GM19455 (cell line): ENCODE measurements around the gene NOTCH1.

Experiments used
- ATAC-seq: cut with Tn5 transposase; IDR thresholded peaks from one replicate; pipeline ENCODE4 v1.9.1; 2021; ENCODE audit not compliant: unreplicated experiment

Gene NOTCH1

DNA sequence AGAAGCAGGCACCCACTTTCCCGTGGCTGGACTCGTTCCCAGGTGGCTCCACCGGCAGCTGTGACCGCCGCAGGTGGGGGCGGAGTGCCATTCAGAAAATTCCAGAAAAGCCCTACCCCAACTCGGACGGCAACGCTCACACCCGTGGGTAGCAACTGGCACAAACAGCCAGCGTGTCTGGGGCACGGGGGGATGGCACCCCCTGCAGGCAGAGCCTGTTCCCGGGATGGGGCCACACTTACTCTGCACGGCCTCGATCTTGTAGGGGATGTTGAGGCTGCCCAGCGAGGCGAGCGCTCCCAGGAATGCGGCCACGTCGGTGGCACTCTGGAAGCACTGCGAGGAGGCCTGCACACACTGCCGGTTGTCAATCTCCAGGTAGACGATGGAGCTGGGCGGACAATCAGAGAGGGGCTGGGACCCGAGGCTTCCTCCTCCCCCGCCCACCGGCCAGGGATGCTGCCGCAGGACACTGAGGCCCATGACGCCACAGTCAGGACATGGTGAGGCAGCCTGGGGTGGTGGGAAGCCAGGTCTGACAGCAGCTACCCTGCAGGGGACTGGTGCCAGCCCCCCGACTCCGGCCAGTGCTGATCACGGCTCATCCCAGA lies 42.8 kb downstream of the NOTCH1 start:
- no peak for ATAC-seq

- no peak for ATAC-seq
Observed at GRCh38 chr9:136502196-136502595, 43.7 kb downstream of the NOTCH1 start.

DNA sequence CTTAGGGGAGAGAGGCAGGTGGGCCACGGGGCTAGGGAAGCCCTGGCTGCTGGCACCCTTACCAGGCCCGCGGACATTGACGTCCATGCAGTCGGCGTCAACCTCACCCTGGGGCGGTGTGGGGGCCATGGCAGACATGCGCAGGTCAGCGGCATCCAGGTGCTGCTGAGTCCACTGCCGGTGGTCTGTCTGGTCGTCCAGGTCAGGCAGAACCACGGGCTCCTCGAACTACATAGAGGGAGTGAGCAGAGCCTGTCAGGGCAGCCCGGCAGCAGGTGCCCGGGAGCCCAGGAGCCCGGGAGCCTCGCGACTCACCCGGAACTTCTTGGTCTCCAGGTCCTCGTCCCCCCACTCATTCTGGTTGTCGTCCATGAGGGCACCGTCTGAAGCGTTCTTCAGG lies 44.2 kb downstream of the NOTCH1 start:
- ATAC-seq: no peak

DNA sequence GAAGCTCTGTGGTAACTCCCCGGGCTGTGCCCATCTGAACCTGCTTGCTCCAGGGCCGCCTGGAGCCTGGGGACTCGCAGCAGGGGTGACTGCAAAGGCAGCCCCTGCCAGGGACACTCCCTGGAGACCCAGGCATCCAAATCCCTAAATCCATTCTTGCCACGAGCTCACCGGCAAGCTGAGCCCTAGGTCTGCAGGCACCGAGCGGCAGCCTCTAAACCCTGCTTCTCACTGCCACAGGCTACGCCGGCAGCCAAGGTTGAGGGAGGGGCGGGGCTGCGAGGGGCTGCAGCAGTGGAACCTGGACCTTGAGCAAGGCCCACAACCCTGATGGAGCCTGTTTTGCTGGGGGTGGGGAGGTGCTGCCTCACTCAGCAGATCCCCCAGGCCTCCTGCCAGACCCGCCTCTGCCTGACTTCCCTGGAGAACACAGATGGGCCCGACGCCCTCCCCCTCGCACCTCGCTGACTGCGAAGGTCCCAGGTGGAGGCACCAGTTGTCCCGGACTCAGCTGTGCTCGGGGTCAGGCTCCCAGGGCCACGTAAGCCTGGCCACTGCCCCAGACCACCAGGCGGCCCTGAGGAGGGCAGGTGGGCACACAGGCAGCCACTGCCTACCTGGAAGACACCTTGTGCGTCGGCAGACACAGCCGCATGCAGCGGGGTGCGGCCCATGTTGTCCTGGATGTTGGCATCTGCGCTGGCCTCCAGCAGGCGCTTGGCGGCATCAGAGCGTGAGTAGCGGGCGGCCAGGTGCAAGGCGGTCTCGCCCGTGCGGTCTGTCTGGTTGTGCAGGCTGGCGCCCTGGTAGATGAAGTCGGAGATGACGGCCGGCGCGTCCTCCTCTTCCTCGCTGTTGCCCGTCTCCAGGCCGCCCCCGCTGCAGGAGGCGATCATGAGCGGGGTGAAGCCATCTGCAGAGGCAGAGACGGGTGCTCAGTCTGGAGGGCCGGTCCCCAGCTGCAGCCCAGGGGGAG lies 45.6 kb downstream of the NOTCH1 start:
- ATAC-seq: no peak

DNA sequence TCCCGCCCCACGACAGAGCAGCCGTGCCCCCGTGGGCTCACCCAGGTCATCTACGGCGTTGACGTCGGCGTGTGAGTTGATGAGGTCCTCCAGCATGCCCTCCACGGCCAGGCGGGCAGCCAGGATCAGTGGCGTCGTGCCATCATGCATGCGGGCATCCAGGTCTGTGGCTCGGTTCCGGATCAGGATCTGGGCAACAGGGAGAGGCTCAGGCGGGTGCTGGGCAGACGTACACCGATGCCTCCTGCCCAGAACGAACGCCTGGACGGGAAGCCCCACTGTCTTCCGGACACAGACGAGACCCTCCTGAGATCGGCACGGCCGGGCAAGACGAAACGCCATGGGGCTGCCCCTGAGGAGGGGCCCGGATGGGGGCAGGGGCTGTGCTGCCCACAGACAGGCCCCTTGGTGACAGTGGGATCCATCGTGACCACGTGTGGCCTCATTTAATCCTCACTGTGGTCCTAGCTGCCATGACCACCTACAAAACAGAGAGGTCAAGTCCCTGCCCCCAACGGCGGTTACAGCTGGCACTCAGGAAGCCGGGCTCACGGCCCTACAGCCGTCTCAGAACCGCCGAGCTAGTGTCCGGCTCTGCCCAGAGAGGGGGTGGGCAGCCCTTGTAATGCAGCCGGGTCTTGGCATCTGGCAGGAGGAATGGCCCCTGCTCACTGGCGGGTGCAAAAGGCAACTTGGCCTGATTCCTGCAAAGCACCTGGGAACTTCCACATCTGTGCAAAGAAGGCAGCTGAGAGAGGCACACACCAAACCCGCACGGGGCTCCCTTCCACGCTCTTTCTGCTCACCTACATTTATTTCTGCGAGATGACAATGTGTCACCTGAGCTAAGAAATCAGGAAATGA lies 46.5 kb downstream of the NOTCH1 start:
- ATAC-seq: no peak

DNA sequence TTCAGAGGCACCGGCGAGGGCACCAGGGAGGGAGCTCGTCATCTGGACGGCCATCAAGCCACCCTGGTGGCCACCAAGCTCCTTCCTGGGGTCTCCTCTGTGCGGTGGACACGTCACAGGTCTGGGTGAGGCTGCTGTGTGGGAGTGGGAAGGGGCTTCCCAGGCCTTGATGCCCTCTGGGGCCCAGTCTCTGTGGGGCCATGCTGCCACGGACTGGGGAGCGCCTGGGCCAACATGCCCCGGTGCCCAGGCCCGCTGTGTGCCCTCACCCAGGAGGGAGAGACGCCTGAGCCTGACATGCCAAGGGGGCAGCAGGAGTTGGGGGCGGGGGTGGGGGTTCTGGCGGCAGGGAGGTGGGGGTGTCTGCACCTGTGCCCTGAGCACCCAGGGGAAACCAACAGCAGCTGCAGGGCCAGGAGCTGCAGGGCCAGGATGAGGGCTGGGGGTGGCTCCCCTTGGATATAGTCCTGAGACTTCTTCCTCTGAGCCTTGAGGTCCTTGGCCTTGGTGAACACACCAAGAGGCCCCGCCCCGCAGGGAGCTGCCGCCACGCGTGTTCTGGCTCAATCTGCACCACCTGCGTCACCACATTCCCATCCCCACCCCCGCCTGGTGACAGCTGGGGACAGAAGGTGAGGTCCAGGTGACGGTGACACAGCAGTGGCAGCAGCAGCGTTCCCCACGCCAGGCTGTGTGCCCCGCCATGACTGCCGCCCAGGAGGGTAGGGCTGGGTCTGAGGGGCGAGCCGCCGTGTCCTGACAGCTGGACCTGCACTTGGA lies 47.7 kb downstream of the NOTCH1 start:
- ATAC-seq: no peak

GRCh38 chr9:136496801-136497620 lies 48.8 kb downstream of the NOTCH1 start:
- no peak for ATAC-seq

DNA sequence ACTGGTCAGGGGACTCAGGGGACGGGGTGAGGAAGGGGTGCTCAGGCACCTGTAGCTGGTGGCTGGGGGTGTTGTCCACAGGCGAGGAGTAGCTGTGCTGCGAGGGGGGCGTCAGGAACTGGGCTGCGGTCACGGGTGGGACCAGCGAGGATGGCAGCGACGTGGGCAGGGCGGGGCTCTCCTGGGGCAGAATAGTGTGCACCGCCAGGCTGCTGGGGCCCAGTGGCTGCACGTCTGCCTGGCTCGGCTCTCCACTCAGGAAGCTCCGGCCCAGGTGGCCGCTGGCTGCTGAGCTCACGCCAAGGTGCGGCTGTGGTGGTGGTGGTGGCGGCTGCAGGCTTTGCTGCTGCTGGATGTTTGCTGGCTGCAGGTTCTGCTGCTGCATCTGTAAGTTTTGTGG lies 49.7 kb downstream of the NOTCH1 start:
- no peak for ATAC-seq

GRCh38 chr9:136495238-136495800 lies 50.5 kb downstream of the NOTCH1 start:
- no peak for ATAC-seq

GRCh38 chr9:136494531-136495215 lies 51.2 kb downstream of the NOTCH1 start:
- ATAC-seq: no peak

DNA sequence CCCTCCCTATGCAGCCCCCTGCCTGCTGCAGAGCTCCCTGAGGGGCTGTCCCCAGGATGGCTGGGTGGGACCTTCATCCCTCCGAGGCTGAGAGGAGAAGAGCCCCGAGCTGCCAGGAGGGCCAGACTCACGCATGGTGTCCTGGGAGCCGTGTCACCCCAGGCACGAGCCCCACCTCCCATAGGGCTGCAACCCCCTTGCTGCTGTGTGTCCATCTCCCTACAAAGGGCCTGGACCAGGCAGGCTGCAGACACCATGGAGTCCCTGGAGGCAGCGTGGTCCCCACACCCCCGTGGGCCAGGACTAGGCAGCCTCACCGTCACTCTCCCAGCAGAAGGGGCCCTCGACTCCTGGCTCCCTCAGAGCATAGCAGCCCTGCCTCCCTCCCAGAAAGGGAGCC lies 51.8 kb downstream of the NOTCH1 start:
- no peak for ATAC-seq

GRCh38 chr9:136493567-136493971 lies 52.3 kb downstream of the NOTCH1 start:
- no peak for ATAC-seq

- no peak for ATAC-seq
Observed at GRCh38 chr9:136492978-136493522, 52.8 kb downstream of the NOTCH1 start.

DNA sequence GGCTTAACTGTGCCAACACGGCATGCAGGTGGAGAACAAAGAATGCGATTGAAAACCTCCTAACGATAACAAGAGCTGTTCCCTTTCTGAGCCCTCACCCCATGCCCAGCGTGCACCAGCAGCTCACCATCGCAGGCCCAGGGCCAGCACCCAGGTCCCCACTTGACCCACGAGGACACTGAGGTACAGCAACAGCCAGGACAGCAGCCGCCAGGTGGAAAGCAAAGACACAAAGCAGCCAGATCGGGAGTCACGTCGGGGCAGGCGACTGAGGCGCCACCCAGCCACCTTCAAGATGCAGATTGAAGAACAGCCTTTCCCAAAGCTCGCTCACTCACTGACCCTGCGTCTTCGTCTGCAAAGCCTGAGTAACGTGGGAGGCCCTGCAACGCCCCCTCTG lies 56.1 kb downstream of the NOTCH1 start:
- ATAC-seq: no peak

DNA sequence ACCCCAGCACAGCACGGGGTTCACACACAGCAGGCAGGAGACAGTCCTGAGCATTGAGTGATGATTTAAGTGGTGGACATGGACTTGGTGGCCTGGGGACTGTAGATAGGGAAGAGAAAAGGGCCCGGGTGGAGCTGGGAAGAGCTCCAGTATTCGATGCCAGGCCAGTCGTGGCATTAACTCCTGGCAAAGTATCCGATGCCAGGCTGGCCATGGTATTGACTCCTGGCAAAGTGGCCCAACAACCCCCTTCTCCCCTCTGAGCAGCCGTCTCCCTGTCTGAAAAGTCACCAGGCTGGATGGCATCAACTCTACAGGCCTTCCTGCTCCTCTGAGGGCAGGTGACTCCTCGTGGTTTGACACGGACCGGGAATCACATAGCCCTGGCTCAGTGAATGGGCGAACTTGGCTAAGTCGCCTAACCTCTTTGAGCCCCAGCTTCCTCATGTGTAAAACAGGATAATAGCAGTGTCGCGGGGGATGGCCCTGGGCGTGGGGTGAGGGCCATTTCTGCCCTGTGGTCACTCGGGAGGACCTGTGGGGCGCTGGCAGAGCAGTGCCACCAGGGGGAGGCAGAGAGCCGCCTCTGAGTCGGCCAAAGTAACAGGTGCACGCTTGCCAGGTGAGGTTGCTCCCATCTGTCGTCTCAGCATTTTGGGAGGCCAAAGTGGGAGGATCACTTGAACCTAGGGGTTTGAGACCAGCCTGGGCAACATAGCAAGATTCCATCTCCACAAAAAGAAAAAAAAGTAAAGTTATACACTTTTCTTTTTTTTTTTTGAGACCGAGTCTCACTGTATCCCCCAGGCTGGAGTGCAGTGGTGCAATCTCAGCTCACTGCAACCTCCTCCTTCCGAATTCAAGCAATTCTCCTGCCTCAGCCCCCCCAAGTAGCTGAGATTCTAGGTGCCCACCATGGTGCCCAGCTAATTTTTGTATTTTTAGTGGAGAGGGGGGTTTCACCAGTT lies 57.3 kb downstream of the NOTCH1 start:
- ATAC-seq: no peak

DNA sequence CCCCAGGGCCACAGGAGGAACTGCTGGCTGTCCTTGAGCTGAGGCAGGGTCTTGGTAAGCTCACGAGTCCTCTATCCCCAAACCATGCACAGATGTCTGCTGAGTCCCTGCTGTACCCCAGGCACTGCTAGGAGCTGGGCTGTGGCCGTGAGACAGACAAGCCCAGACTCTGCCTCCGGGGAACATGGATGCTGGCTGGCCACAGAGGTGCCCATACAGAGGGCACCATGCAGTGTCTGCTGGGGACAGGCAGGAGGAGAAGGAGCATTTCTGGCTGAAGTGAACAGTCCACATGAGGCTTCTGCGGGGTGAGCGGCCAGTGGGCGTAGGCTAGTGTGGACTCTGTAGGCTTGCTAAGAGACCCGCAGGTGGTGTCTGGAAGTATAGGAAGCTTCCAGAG lies 58.2 kb downstream of the NOTCH1 start:
- no peak for ATAC-seq

GRCh38 chr9:136486823-136487620 lies 58.8 kb downstream of the NOTCH1 start:
- ATAC-seq: no peak
